ENCODE data around the gene VTCN1.

GRCh38 chr1:117143172-117143571 lies 67.6 kb downstream of the VTCN1 start:
- no peak for TF ChIP-seq POLR2A (IDR thresholded peaks at IDR 0.05; ENCODE audit: low read depth, low read length)
- no peak for TF ChIP-seq POLR2AphosphoS5 (IDR thresholded peaks at IDR 0.05; ENCODE audit: low read depth, low read length)
- no peak for TF ChIP-seq TAF1 (IDR thresholded peaks at IDR 0.05; ENCODE audit: low read depth, low read length)
- TF ChIP-seq POU2F2 (IDR thresholded peaks at IDR 0.05; ENCODE audit: low read depth, low read length) = no peak
- no peak for TF ChIP-seq SPI1 (IDR thresholded peaks at IDR 0.05; ENCODE audit: low read depth, low read length)
- no peak for TF ChIP-seq PAX5 (IDR thresholded peaks at IDR 0.05; ENCODE audit: insufficient read depth, low read length, severe bottlenecking)
